Measurements from ENCODE around the gene TMEM163. TPM values are rescaled to one million over a fixed set of nuclear protein-coding genes. Genes with fewer than 3 reads are reported as not detected.

Gene TMEM163
- total RNA-seq, 6 experiments from 2014 or later: not detected

DNA sequence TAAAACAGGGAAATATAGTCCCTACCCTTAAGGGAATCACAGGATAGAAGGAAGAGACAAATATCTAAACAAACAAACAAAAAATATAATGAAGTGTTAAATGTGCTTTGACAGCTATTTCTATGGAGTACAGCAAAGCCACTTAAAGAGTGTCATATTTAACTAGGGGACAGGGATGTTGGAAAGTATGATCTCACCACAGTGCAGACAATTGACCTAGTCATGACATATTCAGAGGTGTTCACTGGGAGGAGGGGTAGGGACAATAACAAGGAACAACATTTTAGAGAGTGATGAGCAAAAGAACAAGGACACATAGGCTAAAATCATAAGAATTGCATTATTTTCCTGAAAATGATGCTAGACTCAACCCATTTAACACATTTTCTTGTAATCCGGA is 107.5 kb downstream of the TMEM163 start:
- TF ChIP-seq, protein P1, sequence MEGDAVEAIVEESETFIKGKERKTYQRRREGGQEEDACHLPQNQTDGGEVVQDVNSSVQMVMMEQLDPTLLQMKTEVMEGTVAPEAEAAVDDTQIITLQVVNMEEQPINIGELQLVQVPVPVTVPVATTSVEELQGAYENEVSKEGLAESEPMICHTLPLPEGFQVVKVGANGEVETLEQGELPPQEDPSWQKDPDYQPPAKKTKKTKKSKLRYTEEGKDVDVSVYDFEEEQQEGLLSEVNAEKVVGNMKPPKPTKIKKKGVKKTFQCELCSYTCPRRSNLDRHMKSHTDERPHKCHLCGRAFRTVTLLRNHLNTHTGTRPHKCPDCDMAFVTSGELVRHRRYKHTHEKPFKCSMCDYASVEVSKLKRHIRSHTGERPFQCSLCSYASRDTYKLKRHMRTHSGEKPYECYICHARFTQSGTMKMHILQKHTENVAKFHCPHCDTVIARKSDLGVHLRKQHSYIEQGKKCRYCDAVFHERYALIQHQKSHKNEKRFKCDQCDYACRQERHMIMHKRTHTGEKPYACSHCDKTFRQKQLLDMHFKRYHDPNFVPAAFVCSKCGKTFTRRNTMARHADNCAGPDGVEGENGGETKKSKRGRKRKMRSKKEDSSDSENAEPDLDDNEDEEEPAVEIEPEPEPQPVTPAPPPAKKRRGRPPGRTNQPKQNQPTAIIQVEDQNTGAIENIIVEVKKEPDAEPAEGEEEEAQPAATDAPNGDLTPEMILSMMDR (IDR thresholded peaks at IDR 0.05): no peak
- H3K27ac Mint-ChIP-seq: no peak overlapping the region
- DNase-seq: no peak
- H3K36me3 Mint-ChIP-seq (ENCODE audit: low read depth): 0 out of 2 replicates have a peak, but pooled peaks cover 4% of the 10 kb centered on the region
- H3K4me3 Mint-ChIP-seq: no peak overlapping the region
- H3K9me3 Mint-ChIP-seq: peaks cover 5% of the 10 kb centered on the region; the same call in 1 of the 2 replicates
- H3K27me3 Mint-ChIP-seq (ENCODE audit: insufficient read depth): peaks cover 9% of the 10 kb centered on the region
- H3K4me1 Mint-ChIP-seq (ENCODE audit: low read depth): no peaks in the 10 kb centered on the region

DNA sequence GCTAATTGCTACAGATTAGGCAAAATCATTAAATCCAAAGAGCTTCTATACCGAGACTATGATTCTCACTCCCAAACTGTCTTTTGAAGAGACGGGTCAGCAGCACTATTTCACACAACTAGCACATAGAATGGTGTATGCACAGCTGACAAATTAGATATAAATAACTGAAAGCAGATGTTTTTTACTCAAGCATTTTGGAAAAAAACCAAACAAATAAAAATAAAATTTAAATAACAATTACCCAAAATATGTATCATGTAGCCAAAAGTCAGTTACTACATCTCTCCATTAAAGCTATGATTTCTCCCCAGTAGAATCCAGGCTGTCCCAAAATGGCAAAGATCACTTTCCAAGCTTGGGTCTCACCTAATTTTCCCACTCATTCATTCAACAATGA is 107.9 kb downstream of the TMEM163 start:
- no peak overlapping the region for H3K4me3 Mint-ChIP-seq
- no peaks in the 10 kb centered on the region for H3K4me1 Mint-ChIP-seq (ENCODE audit: low read depth)
- TF ChIP-seq, protein P1 (IDR thresholded peaks at IDR 0.05): no peak
- peaks cover 8% of the 10 kb centered on the region; the same call in 1 of the 2 replicates for H3K9me3 Mint-ChIP-seq
- H3K27me3 Mint-ChIP-seq (ENCODE audit: insufficient read depth): peaks cover 8% of the 10 kb centered on the region
- H3K27ac Mint-ChIP-seq: no peak overlapping the region
- H3K36me3 Mint-ChIP-seq (ENCODE audit: low read depth): 0 out of 2 replicates have a peak, but pooled peaks cover 5% of the 10 kb centered on the region
- DNase-seq: no peak

DNA sequence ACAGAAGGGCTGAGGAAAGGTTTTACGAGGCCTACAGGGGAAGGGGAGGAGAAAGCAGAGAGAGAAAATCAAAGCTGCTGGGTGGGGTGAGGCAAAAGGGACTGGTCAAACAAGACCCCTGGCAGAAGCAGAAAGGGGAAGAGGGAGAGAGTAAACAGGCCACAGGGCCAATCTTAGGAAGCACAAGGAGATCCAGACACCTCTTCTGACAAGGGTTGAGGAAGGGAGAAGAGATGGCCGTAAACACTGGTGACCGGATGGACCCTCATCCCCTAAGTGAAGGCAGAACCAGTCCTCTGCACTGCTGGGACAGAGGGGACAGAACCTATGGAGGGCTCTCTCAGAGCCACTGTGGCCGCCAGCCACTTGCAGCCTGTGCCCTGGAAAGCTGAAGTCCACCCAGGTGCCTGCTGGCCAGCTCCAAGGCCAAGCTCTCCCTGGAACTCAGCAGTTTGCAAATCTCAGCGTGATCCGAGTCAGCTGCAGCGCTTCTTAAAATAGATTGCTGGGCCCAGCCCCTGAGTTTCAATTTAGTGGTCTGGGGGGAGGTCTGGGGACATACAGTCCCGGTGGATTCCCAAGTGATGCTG is 108.8 kb downstream of the TMEM163 start:
- H3K4me3 Mint-ChIP-seq: no peak overlapping the region
- H3K27me3 Mint-ChIP-seq (ENCODE audit: insufficient read depth): peaks cover 6% of the 10 kb centered on the region
- no peak for DNase-seq
- H3K36me3 Mint-ChIP-seq (ENCODE audit: low read depth): 0 out of 2 replicates have a peak, but pooled peaks cover 5% of the 10 kb centered on the region
- peaks cover 8% of the 10 kb centered on the region; the same call in 1 of the 2 replicates for H3K9me3 Mint-ChIP-seq
- TF ChIP-seq, protein P1 (IDR thresholded peaks at IDR 0.05): no peak
- no peak overlapping the region for H3K27ac Mint-ChIP-seq
- no peaks in the 10 kb centered on the region for H3K4me1 Mint-ChIP-seq (ENCODE audit: low read depth)

DNA sequence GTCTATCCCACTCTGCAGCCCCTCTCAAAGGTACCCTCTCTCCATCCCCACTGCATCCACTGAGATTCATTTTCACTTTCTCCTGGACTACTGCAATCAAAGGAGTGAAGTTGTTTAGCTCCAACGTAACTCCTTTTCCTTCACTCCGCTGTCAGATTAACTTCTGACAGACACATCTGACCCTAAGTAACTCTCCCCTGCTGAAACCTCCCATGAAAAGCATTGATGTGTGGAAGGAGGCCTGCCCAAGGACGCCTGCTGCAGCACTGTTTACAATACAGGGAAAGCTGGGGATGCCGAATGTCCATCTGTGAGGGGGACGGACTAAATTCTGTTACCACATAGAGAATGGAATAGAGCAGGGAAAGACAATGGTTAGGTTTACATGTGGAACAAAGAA is 114.8 kb downstream of the TMEM163 start:
- H3K27me3 Mint-ChIP-seq (ENCODE audit: insufficient read depth): peaks cover 10% of the 10 kb centered on the region
- no peak overlapping the region for H3K27ac Mint-ChIP-seq
- no peaks in the 10 kb centered on the region for H3K4me1 Mint-ChIP-seq (ENCODE audit: low read depth)
- peaks cover 8% of the 10 kb centered on the region; the same call in 1 of the 2 replicates for H3K9me3 Mint-ChIP-seq
- TF ChIP-seq, protein P1 (IDR thresholded peaks at IDR 0.05): no peak
- no peak for DNase-seq
- H3K36me3 Mint-ChIP-seq (ENCODE audit: low read depth): 0 out of 2 replicates have a peak, but pooled peaks cover 5% of the 10 kb centered on the region
- H3K4me3 Mint-ChIP-seq: no peak overlapping the region

DNA sequence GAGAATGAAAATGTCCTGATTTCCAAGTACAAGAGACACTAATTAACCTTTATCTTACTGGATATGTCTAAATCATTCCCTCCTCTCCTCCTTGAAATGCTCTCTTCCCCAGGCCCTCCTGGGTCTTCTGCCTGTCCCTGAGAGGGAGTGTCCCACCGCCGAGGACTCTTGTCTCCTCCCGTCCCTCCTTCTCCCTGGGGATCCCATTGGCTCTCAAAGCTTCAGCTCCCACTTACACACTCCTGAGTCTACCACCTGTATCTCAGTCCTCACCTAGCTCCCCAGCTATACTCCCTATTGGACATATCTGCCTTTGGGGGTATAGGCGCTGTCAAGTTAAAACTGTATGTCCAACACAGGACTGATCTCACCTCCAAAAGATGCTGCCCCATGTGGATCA is 116.1 kb downstream of the TMEM163 start:
- no peak overlapping the region for H3K4me3 Mint-ChIP-seq
- 0 out of 2 replicates have a peak, but pooled peaks cover 5% of the 10 kb centered on the region for H3K36me3 Mint-ChIP-seq (ENCODE audit: low read depth)
- no peaks in the 10 kb centered on the region for H3K4me1 Mint-ChIP-seq (ENCODE audit: low read depth)
- peaks cover 10% of the 10 kb centered on the region for H3K27me3 Mint-ChIP-seq (ENCODE audit: insufficient read depth)
- peaks cover 8% of the 10 kb centered on the region; the same call in 1 of the 2 replicates for H3K9me3 Mint-ChIP-seq
- TF ChIP-seq, protein P1 (IDR thresholded peaks at IDR 0.05): no peak
- no peak overlapping the region for H3K27ac Mint-ChIP-seq
- no peak for DNase-seq

All from HFFc6 (cell line).